Measurements from ENCODE around the gene DHRS7B.

DHRS7B gene

DNA sequence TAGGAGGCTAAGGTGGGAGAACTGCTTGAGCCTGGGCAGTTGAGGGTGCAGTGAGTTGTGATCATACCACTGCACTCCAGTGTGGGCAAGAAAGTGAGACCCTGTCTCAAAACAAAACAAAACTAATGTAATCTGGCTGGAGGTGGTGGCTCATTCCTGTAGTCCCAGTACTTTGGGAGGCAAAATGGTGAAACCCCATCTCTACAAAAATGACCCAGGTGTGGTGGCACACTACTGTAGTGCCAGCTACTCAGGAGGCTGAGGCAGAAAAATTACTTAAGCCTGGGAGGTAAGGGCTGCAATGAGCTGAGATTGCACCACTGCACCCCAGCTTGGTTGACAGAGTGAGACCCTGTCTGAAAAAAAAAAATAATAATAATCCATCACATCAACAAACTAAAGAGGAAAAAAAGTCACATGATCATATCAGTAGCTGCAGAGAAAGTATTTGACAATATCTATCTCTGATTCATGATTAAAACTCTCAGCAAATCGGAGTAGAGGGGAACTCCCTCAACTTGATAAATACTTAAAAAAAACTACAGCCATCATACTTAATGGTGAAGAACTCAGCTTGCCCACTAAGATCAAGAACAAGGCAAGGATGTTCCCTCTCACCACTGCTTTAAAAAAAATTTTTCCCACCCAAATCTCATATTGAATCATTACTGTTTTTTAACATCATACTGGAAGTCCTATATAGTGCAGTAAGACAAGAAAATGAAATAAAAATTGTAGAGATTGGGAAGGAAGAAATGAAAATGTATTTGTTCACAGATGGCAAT lies 31.0 kb downstream of the DHRS7B start:
- no peak for DNase-seq (ENCODE audit: low spot score)
- in situ Hi-C loops (cut with MboI; ENCODE audit: low pct_unique_long_range_greater_than_20kb, low sequenced_read_pairs, unreplicated experiment): no loop called here
- TF ChIP-seq, protein P1, sequence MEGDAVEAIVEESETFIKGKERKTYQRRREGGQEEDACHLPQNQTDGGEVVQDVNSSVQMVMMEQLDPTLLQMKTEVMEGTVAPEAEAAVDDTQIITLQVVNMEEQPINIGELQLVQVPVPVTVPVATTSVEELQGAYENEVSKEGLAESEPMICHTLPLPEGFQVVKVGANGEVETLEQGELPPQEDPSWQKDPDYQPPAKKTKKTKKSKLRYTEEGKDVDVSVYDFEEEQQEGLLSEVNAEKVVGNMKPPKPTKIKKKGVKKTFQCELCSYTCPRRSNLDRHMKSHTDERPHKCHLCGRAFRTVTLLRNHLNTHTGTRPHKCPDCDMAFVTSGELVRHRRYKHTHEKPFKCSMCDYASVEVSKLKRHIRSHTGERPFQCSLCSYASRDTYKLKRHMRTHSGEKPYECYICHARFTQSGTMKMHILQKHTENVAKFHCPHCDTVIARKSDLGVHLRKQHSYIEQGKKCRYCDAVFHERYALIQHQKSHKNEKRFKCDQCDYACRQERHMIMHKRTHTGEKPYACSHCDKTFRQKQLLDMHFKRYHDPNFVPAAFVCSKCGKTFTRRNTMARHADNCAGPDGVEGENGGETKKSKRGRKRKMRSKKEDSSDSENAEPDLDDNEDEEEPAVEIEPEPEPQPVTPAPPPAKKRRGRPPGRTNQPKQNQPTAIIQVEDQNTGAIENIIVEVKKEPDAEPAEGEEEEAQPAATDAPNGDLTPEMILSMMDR (IDR thresholded peaks at IDR 0.05; ENCODE audit: extremely low read depth, insufficient read depth, missing control alignments): no peak

DNA sequence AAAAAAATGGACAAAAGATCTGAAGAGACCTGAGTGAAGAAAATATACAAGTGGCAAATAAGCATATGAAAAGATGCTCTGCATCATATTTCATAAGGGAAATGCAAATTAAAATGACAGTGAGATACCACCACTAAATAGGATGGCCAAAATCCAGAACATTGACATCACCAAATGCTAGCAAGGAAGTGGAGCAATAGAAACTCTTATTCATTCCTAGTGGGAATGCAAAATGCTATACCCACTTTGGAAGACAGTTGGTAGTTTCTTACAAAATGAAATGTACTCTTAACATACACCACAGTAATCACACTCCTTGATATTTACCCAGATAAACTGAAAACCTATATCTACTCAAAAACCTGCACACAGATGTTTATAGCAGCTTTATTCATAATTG lies 33.6 kb downstream of the DHRS7B start:
- DNase-seq (ENCODE audit: low spot score): no peak
- TF ChIP-seq, protein P1 (IDR thresholded peaks at IDR 0.05; ENCODE audit: extremely low read depth, insufficient read depth, missing control alignments): no peak
- in situ Hi-C loops (cut with MboI; ENCODE audit: low pct_unique_long_range_greater_than_20kb, low sequenced_read_pairs, unreplicated experiment): no loop called here

DNA sequence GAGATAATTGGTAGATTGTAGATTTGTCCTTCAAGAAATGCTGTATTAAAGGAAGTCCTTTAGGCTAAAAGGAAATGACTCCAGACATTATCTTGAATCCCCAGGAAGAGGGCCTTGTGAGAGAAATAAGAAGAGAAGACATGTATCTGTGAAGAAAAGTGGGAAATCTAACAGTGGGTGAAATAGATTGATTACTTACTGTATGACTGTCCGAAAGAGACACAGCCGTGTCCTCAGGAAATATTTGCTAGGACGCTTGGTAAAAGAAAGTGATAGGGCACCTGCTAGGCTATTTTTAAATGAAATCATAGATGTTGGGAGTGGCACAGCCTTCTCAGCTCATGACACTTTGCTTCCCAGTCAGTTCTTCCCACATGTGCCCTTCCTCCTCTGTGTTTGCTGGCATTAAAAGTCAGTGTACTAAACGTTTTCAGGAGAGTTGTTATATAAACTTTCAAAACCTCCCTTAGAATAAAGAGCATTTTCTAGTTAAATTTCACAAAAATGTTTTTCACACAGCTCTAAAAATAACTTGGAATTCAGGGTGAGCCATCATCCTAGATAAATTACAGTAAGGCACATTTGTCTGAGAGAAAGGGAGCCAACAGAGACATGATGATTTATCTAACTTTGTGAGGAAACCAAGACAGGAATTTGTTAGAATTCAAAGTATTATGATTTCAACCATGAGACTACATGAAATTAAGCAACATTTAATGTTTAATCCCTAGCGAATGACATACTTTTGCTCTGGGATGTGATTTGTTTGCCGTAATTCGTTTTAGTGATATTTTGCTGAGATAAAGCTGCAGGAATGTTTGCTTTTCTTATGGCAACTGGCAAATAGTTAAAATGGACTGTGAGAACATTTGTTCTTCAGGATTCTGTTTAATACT lies 35.0 kb downstream of the DHRS7B start:
- in situ Hi-C loops (cut with MboI; ENCODE audit: low pct_unique_long_range_greater_than_20kb, low sequenced_read_pairs, unreplicated experiment): no loop called here
- TF ChIP-seq, protein P1 (IDR thresholded peaks at IDR 0.05; ENCODE audit: extremely low read depth, insufficient read depth, missing control alignments): no peak
- no peak for DNase-seq (ENCODE audit: low spot score)

DNA sequence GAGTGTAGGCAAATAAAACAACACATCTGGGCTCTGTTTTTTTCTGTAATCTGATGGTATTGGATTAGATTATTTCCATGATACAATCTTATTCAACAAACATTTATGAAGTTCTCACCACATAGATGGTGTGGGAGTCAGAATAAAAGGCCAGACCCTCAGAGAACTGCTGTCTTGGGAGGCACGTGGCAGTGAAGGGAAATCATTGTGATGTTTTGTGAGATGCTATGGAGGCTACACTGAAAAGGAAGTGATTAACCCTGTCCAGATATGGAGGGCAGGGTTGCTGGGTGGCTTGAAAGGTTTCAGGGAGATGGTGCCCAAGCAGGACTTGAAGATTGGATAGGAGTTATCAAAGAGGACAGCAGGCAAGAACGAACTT lies 35.6 kb downstream of the DHRS7B start:
- DNase-seq (ENCODE audit: low spot score): no peak
- in situ Hi-C loops (cut with MboI; ENCODE audit: low pct_unique_long_range_greater_than_20kb, low sequenced_read_pairs, unreplicated experiment): no loop called here
- TF ChIP-seq, protein P1 (IDR thresholded peaks at IDR 0.05; ENCODE audit: extremely low read depth, insufficient read depth, missing control alignments): no peak

DNA sequence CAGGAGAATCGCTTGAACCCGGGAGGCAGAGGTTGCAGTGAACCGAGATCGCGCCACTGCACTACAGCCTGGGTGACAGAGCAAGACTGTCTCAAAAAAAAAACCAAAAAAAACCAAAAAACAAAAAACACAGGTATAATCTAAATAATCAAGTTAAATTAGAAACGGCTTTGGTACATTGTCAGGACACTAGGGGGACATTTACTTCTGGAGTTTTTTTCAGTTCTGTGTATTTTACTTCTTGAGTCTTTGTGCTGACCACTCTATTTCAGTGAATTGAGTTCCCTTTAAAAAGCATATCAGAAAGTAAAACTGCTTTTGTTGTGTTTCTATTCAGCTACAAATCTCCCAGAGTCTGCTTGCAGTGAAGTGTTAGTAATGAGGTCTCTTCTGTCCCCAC lies 36.3 kb downstream of the DHRS7B start:
- TF ChIP-seq, protein P1 (IDR thresholded peaks at IDR 0.05; ENCODE audit: extremely low read depth, insufficient read depth, missing control alignments): no peak
- in situ Hi-C loops (cut with MboI; ENCODE audit: low pct_unique_long_range_greater_than_20kb, low sequenced_read_pairs, unreplicated experiment): no loop called here

DNA sequence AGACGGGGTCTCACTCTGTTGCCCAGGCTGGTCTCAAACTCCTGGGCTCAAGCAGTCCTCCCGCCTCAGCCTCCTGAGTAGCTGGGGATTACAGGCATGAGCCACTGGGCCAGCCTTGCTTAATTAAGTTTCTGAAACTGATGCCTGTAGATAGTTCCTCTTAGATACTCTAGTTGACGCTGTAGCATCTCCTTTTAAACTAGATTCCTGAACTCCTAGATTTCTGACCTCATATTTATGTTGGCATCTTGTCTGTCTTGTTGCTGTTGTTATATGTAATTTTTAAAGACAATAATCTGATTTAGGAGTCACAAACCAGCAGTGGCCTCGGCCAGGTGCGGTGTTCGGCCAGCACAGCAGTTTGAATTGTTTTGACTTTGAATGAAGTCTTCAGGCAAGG lies 37.5 kb downstream of the DHRS7B start:
- in situ Hi-C loops (cut with MboI; ENCODE audit: low pct_unique_long_range_greater_than_20kb, low sequenced_read_pairs, unreplicated experiment): no loop called here
- TF ChIP-seq, protein P1 (IDR thresholded peaks at IDR 0.05; ENCODE audit: extremely low read depth, insufficient read depth, missing control alignments): no peak
- no peak for DNase-seq (ENCODE audit: low spot score)

More for the DNA sequence above, 36.3 kb downstream of the DHRS7B start:
- DNase-seq (ENCODE audit: low spot score): no peak
